Measurements from ENCODE around the gene TSSK1B. TPM values are rescaled to one million over a fixed set of nuclear protein-coding genes. Genes with fewer than 3 reads are reported as not detected.
"Not testable (repeated sequence)": the region's sequence is repeated elsewhere in the genome, so short reads cannot be mapped to it uniquely, and the experiment has no call there.

TSSK1B gene
- total RNA-seq, 1 experiment from 2014 or later, result not detected

DNA sequence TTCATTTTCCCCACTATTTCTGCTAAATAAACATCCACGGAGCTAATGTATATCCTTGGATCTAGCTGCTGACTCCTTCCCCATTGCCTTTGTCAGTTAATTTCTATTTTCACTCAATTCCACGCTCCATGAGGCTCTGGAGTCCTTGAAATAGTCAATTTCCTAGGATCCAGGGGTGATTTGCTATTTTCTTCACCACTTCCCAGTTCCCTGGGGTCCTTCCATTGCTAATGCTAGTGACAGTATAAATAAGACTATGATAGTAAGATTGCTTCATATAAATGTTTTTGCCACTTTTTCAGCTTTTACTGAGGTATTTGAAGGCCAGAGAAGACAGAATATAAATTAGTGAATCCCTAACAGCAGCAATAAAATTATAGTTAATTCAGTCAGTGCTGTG lies 13.1 kb downstream of the TSSK1B start:
- DNase-seq (ENCODE audit: low read depth), result no peak
- in situ Hi-C loops (cut with HindIII; ENCODE audit: low pct_unique_long_range_greater_than_20kb, low sequenced_read_pairs), result no loop called here

DNA sequence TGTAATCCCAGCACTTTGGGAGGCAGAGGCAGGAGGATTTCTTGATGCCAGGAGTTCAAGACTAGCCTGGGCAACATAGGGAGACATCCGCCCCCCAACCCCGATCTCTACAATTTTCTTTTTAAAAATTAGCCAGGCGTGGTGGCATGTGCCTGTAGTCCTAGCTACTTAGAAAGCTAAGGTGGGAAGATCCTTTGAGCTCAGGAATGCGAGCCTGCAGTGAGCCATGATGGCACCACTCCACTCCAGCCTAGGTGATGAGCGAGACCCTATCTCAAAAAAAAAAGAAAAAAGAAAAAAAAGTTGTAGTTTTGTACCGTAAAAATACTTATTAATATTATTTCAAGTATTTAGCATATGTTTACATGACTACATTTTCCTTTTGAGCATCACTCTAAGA lies 29.3 kb downstream of the TSSK1B start:
- DNase-seq (ENCODE audit: low read depth), result no peak
- in situ Hi-C loops (cut with HindIII; ENCODE audit: low pct_unique_long_range_greater_than_20kb, low sequenced_read_pairs), result no loop called here

DNA sequence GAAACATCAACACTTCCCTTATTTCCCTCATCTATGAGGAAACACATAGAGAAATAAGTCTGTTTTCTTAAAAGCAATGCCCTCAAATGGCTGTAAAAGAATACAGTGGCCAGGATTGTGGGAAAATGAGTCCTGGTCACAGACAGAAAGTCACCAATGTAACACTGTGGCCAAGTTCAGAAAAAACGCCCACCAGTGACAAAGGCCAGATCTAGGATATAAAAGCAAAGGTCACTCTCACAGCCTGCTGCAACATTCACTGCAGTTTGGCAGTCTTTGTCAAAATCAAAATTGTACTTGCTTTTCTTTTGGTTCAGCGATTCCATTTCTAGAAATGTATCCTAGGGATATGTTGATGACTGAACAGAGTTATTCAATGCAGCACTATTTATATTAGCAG lies 30.5 kb downstream of the TSSK1B start:
- in situ Hi-C loops (cut with HindIII; ENCODE audit: low pct_unique_long_range_greater_than_20kb, low sequenced_read_pairs), result no loop called here
- DNase-seq (ENCODE audit: low read depth), result no peak

DNA sequence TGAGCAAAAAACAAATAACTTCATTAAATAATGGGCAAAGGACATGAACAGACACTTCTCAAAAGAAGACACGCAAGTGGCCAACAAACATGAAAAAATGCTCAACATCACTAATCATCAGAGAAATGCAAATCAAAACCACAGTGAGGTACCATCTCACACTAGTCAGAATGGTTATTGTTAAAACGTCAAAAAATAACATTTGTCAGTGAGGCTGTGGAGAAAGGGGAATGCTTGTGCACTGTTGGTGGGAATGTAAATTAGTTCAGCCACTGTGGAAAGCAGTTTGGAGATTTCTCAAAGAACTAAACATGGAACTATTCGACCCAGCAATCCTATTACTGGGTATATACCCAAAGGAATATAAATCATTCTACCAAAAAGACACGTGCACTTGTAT lies 36.8 kb downstream of the TSSK1B start:
- in situ Hi-C loops (cut with HindIII; ENCODE audit: low pct_unique_long_range_greater_than_20kb, low sequenced_read_pairs), result not testable (repeated sequence)

DNA sequence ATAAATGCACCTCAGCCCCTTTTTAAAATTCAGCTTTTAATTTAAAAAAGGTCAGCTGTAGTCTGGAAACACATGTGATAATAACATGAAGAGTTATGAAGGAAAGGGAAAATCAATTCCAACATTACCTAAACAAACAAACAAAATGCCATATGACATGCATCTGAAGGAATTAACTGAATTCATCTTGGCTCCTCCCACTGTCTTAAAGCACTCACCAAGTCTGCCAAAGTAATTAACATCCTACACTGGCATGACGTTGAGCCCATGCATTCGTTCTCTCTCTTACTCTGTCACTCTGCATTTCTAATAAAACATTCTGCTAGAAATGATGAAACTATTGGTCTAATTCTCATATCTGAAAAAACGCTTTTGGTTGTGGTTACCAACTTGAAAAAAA lies 37.7 kb downstream of the TSSK1B start:
- in situ Hi-C loops (cut with HindIII; ENCODE audit: low pct_unique_long_range_greater_than_20kb, low sequenced_read_pairs), result no loop called here
- DNase-seq (ENCODE audit: low read depth), result no peak

More for the DNA sequence above, 36.8 kb downstream of the TSSK1B start:
- not testable (repeated sequence) for DNase-seq (ENCODE audit: low read depth)

DNA sequence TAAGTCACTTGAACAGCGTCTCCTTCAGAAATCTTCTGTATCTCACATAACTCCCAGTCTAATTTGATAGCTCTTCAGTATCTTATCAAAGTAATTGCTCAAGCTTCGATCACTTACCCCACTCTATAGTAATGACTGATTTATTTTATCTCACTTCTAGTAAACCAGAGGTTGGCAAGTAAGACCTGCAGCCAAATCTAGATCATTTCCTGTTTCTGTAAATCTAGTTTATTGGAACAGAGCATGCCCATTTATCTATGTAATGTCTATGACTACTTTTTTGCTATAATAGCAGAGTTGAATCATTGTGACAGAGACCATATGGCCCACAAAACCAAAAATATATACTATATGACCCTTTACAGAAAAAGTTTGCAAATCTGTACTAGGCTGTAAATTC lies 40.1 kb downstream of the TSSK1B start:
- DNase-seq (ENCODE audit: low read depth), result no peak
- in situ Hi-C loops (cut with HindIII; ENCODE audit: low pct_unique_long_range_greater_than_20kb, low sequenced_read_pairs), result no loop called here

DNA sequence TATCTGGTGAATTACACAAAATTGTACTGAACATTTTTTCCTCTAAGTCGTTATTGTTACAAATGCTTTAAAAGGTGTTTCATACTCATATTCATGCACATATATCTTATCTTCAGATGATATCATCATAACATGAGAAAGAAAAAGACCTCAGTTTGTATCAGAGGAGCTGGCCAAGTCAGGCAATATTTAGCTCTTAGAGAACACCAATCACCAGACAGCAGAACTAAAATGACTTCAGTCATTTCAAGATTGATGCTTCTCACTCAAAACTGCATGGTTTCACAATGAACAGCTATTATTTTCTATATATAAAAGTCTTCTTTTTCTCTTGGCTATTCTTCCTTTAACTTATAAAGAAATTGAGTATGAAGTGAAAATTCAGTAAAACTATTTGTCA lies 44.6 kb downstream of the TSSK1B start:
- in situ Hi-C loops (cut with HindIII; ENCODE audit: low pct_unique_long_range_greater_than_20kb, low sequenced_read_pairs), result no loop called here
- DNase-seq (ENCODE audit: low read depth), result no peak

DNA sequence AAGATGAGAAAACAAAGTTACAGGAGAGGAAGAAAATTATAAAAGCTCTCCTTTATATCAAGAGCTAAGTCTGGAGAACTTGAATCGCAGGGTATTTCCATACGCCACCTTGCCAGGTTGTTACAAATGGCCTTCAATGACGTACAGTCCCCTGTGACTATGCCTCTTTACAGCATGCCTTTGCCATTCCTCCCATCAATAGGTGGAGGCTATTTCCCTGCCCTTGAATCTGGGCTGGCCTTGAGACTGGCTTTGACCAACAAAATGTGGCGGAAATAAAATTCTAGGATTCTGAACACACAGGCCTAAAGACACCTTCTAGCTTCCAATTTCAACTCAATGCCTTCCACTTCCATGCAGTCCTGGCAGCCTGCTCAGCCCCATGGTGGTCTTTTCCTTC lies 45.7 kb downstream of the TSSK1B start:
- in situ Hi-C loops (cut with HindIII; ENCODE audit: low pct_unique_long_range_greater_than_20kb, low sequenced_read_pairs), result no loop called here
- DNase-seq (ENCODE audit: low read depth), result no peak

DNA sequence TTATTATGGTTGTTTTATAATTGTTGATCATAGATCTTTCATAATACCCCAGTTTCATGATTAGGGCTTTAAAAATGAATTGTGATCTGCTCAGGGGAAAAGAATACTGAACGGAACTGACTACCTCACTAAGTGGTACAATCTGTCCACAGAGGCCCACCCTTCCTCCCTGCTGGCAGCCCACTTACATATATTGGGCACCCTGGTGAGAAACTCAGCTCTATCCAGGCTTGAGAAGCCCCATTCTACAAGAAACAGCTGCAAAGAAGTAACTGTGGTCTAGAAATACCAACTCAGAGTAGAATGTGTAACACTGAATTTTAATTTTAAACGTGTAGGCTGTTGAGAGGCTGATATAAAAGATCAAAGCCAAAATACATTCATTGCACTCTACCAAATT lies 46.9 kb downstream of the TSSK1B start:
- no peak for DNase-seq (ENCODE audit: low read depth)
- in situ Hi-C loops (cut with HindIII; ENCODE audit: low pct_unique_long_range_greater_than_20kb, low sequenced_read_pairs), result no loop called here

DNA sequence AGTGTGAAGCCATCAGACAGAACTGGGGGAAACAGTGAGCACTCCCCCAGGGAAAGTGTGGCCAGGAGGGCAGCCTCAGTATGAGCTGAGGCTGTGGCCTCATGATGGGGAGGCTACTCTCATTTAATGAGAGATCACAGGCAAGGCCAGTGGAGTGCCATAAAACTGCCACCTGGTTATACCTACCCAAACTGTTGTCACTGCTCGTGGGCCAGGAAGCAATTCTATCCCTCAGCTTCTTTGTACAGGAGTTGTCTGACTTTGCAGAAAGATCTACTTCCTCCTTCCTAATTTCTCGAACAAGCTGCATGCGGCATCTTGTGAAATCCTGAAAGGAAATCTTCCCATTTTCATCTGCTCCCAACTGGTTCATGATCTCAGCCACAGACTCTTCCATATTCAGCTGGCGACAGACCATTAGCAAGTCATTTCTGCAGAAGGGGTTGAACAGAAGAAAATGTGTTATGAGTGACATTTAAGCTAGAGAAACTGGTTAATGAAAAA lies 50.0 kb downstream of the TSSK1B start:
- no peak for DNase-seq (ENCODE audit: low read depth)
- in situ Hi-C loops (cut with HindIII; ENCODE audit: low pct_unique_long_range_greater_than_20kb, low sequenced_read_pairs), result no loop called here

DNA sequence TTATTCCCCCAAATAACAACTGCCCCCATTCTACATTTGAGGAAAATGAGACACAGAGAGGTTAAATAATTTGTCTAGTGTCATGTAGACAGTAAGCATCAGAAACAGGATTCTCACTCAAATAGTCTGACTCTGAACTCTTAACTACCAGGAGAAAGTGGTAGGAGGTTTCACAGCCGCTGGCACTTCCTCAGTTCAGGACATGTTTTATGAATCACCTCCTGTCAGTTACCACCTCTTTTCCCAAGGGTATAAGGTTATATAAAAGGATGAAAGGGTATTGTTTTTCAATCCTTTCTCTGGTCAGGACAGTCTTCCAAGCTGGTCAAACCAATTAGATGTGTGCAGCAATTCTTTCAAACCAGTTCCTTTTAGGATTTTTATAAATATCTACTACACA lies 52.1 kb downstream of the TSSK1B start:
- DNase-seq (ENCODE audit: low read depth), result no peak
- in situ Hi-C loops (cut with HindIII; ENCODE audit: low pct_unique_long_range_greater_than_20kb, low sequenced_read_pairs), result no loop called here

Other genes with a start within 250 kb of the TSSK1B start
- gene MCC, start 53.5 kb upstream of the TSSK1B start, total RNA-seq (2014; rRNA removed; shearing (Covaris generic); ENCODE audit: low replicate concordance), result 0.20 and 2.9 TPM in 2 replicates
- gene YTHDC2, start 78.7 kb upstream of the TSSK1B start, total RNA-seq (2014; rRNA removed; shearing (Covaris generic); ENCODE audit: low replicate concordance), result 3.4 and 5.8 TPM in 2 replicates